Dermis blood vessel endothelial cell (primary cell): Measurements from ENCODE around the gene PON2. TPM values are rescaled to one million over a fixed set of nuclear protein-coding genes. Genes with fewer than 3 reads are reported as not detected.
"Not testable (repeated sequence)": the region's sequence is repeated elsewhere in the genome, so short reads cannot be mapped to it uniquely, and the experiment has no call there.

ENCODE experiments used
- DNase-seq: peaks from one replicate; pipeline ENCODE4 v3.0.0; 2010
- total RNA-seq: library from RNA; depleted of rRNA; stranded (reverse); fragments of >200 nt; gene quantifications from 2 replicates; pipeline ENCODE4 v1.2.3, GENCODE V29; 2014

Gene PON2
- total RNA-seq, 1 donor from 2014 or later, result 203 TPM

GRCh38 chr7:95404316-95404865 is 30.4 kb downstream of the PON2 start:
- no peak for DNase-seq

- no peak for DNase-seq
Observed at GRCh38 chr7:95398155-95398940, 36.5 kb downstream of the PON2 start.

GRCh38 chr7:95397381-95397780 is 37.4 kb downstream of the PON2 start:
- no peak for DNase-seq

- peak; percentile 38 for DNase-seq
Observed at GRCh38 chr7:95396136-95397032, 38.4 kb downstream of the PON2 start, which contains the start of gene PON3. Gene PON3 (minus strand): TSS chr7:95396375. CDS start chr7:95396350, 25 bp downstream.

- DNase-seq, result no peak
Observed at GRCh38 chr7:95395755-95396135, 39.1 kb downstream of the PON2 start.

- no peak for DNase-seq
Observed at GRCh38 chr7:95394370-95394769, 40.5 kb downstream of the PON2 start.

- DNase-seq, result no peak
Observed at GRCh38 chr7:95391761-95392160, 43.1 kb downstream of the PON2 start.

GRCh38 chr7:95389516-95389915 is 45.3 kb downstream of the PON2 start:
- DNase-seq, result no peak

- DNase-seq, result not testable (repeated sequence)
Observed at GRCh38 chr7:95379457-95379856, 55.4 kb downstream of the PON2 start.

- DNase-seq, result no peak
Observed at GRCh38 chr7:95376632-95377400, 58.0 kb downstream of the PON2 start.

- no peak for DNase-seq
Observed at GRCh38 chr7:95375591-95376257, 59.1 kb downstream of the PON2 start.

- no peak for DNase-seq
Observed at GRCh38 chr7:95373323-95373722, 61.5 kb downstream of the PON2 start.

GRCh38 chr7:95368235-95368634 is 66.6 kb downstream of the PON2 start:
- DNase-seq, result no peak

GRCh38 chr7:95367606-95368005 is 67.2 kb downstream of the PON2 start:
- DNase-seq, result no peak

- DNase-seq, result no peak
Observed at GRCh38 chr7:95365151-95365550, 69.7 kb downstream of the PON2 start.

GRCh38 chr7:95357623-95358022 is 77.2 kb downstream of the PON2 start:
- peak; percentile 33 for DNase-seq

Other genes starting within 250 kb of the PON2 start
- gene PON1, start 110.5 kb downstream of the PON2 start, total RNA-seq, result not detected in 2 replicates
- gene PON3, start 38.7 kb downstream of the PON2 start, total RNA-seq, result 0.85 and 0.93 TPM in 2 replicates
- gene ASB4, start 50.9 kb upstream of the PON2 start, total RNA-seq, result not detected in 2 replicates
- 88.9 and 105 TPM in 2 replicates for gene PDK4, start 161.5 kb upstream of the PON2 start, total RNA-seq